Measurements from ENCODE around the gene HAX1. TPM values are rescaled to one million over a fixed set of nuclear protein-coding genes. Genes with fewer than 3 reads are reported as not detected.
"Not testable (repeated sequence)": the region's sequence is repeated elsewhere in the genome, so short reads cannot be mapped to it uniquely, and the experiment has no call there.

HAX1 gene
- 79.1 TPM for total RNA-seq (ENCODE audit: unreplicated experiment)
- long read RNA-seq, transcript HAX1-201 (7 exons, 1,227 nt): major isoform, 66 of 74 reads
- long read RNA-seq, partial matches to known transcripts: 0 of 74 reads
- long read RNA-seq, other reads (novel, unspliced or antisense): 5 of 74 reads

- DNase-seq: peak; percentile 89
- H3K4me3 Mint-ChIP-seq (ENCODE audit: unreplicated experiment): peak within 1 kb of the TSS; percentile 99
- H3K9me3 Mint-ChIP-seq (ENCODE audit: unreplicated experiment): peaks cover 8% of the 10 kb centered on the region
- peaks cover 4% of the 10 kb centered on the region for H3K4me1 Mint-ChIP-seq (ENCODE audit: low read depth, unreplicated experiment)
- no peaks in the 10 kb centered on the region for H3K36me3 Mint-ChIP-seq (ENCODE audit: unreplicated experiment)
- peaks cover 2% of the 10 kb centered on the region for H3K27me3 Mint-ChIP-seq (ENCODE audit: unreplicated experiment)
- peak; percentile 63 for TF ChIP-seq CTCF (IDR thresholded peaks at IDR 0.05; ENCODE audit: partially characterized antibody, unreplicated experiment)
- peak within 1 kb of the TSS; percentile 97 for H3K27ac Mint-ChIP-seq (ENCODE audit: unreplicated experiment)
Measured at GRCh38 chr1:154272217-154272998, at the start of gene HAX1. Gene HAX1 (plus strand): TSS chr1:154272629. CDS start chr1:154272724, 95 bp downstream.

DNA sequence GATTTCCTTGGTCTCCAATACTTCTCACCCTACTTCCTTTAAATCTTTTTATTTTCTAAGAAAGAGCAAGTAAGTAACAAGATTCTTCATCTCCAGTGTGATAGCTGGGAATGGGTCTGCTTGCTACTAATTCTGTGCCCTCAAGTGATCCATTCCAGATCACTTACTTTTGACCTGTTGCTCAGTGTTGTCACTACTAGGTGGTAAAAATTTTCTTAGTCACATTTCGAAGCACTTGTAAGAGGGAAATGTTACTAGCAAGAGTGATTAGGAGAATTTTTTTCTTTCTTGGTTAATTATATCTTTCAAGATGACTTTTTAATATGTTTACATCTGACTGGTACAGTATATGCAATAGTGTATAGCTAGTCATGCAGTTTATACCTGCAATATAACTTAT lies 49.5 kb upstream of the HAX1 start:
- Mint-ChIP-seq H3K27me3 (ENCODE audit: unreplicated experiment) (peaks cover 8% of the 10 kb centered on the region), H3K27ac (ENCODE audit: unreplicated experiment) (no peak overlapping the region), H3K9me3 (ENCODE audit: unreplicated experiment) (peaks cover 15% of the 10 kb centered on the region), H3K36me3 (ENCODE audit: unreplicated experiment) (no peaks in the 10 kb centered on the region), H3K4me3 (ENCODE audit: unreplicated experiment) (peak overlapping the region; percentile 97), H3K4me1 (ENCODE audit: low read depth, unreplicated experiment) (peaks cover 31% of the 10 kb centered on the region)
- DNase-seq: no peak
- no peak for TF ChIP-seq CTCF (IDR thresholded peaks at IDR 0.05; ENCODE audit: partially characterized antibody, unreplicated experiment)

DNA sequence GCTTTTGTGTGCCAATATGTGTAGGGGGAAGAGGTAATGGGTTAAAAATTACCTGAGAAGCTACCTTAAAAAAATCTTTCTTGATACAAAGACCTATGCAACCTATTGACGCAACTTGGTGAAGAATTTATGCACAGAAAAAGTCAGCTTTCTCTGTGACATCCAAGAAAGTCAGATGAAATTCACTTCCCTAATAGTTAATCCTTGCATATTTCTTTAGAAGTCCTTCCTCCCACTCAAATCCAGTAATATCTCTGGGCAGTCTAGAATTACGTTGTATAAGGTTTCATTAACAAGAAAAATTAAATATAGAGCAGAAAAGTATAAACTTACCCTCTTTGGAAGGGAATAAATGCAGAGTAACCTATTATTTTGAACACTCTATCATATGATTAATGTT lies 48.8 kb upstream of the HAX1 start:
- TF ChIP-seq CTCF (IDR thresholded peaks at IDR 0.05; ENCODE audit: partially characterized antibody, unreplicated experiment): no peak
- H3K4me3 Mint-ChIP-seq (ENCODE audit: unreplicated experiment): peak overlapping the region; percentile 97
- no peak overlapping the region for H3K27ac Mint-ChIP-seq (ENCODE audit: unreplicated experiment)
- no peaks in the 10 kb centered on the region for H3K36me3 Mint-ChIP-seq (ENCODE audit: unreplicated experiment)
- peaks cover 15% of the 10 kb centered on the region for H3K9me3 Mint-ChIP-seq (ENCODE audit: unreplicated experiment)
- DNase-seq: no peak
- H3K4me1 Mint-ChIP-seq (ENCODE audit: low read depth, unreplicated experiment): peaks cover 27% of the 10 kb centered on the region
- H3K27me3 Mint-ChIP-seq (ENCODE audit: unreplicated experiment): peaks cover 8% of the 10 kb centered on the region

GRCh38 chr1:154225370-154225769 lies 47.1 kb upstream of the HAX1 start:
- H3K4me1 Mint-ChIP-seq (ENCODE audit: low read depth, unreplicated experiment): peaks cover 18% of the 10 kb centered on the region
- TF ChIP-seq CTCF (IDR thresholded peaks at IDR 0.05; ENCODE audit: partially characterized antibody, unreplicated experiment): no peak
- no peak overlapping the region for H3K4me3 Mint-ChIP-seq (ENCODE audit: unreplicated experiment)
- no peak for DNase-seq
- H3K27me3 Mint-ChIP-seq (ENCODE audit: unreplicated experiment): peaks cover 5% of the 10 kb centered on the region
- peaks cover 9% of the 10 kb centered on the region for H3K9me3 Mint-ChIP-seq (ENCODE audit: unreplicated experiment)
- H3K27ac Mint-ChIP-seq (ENCODE audit: unreplicated experiment): no peak overlapping the region
- no peaks in the 10 kb centered on the region for H3K36me3 Mint-ChIP-seq (ENCODE audit: unreplicated experiment)

DNA sequence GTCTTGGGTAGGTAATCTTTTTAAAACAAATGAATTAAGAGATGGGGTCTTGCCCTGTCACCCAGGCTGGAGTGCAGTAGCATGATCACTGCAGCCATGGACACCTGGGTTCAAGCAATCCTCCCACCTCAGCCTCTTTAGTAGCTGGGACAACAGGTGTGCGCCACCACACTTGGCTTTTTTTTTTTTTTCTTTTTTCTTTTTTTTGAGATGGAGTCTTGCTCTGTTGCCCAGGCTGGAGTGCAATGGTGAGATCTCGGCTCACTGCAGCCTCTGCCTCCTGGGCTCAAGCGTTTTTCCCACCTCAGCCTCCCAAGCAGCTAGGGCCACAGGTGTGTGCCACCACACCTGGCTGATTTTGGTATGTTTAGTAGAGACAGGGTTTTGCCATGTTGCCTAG lies 41.3 kb upstream of the HAX1 start:
- H3K4me1 Mint-ChIP-seq (ENCODE audit: low read depth, unreplicated experiment); H3K36me3 Mint-ChIP-seq (ENCODE audit: unreplicated experiment); H3K9me3 Mint-ChIP-seq (ENCODE audit: unreplicated experiment); H3K27me3 Mint-ChIP-seq (ENCODE audit: unreplicated experiment); H3K27ac Mint-ChIP-seq (ENCODE audit: unreplicated experiment); DNase-seq; H3K4me3 Mint-ChIP-seq (ENCODE audit: unreplicated experiment): not testable (repeated sequence)

GRCh38 chr1:154233127-154233526 lies 39.3 kb upstream of the HAX1 start:
- not testable (repeated sequence) for H3K27me3 Mint-ChIP-seq (ENCODE audit: unreplicated experiment); H3K9me3 Mint-ChIP-seq (ENCODE audit: unreplicated experiment); H3K4me1 Mint-ChIP-seq (ENCODE audit: low read depth, unreplicated experiment); H3K27ac Mint-ChIP-seq (ENCODE audit: unreplicated experiment); H3K4me3 Mint-ChIP-seq (ENCODE audit: unreplicated experiment); DNase-seq; H3K36me3 Mint-ChIP-seq (ENCODE audit: unreplicated experiment)
